ENCODE measurements around the gene PROSER3. TPM values are rescaled to one million over a fixed set of nuclear protein-coding genes. Genes with fewer than 3 reads are reported as not detected.

The PROSER3 gene
- polyA plus RNA-seq, 3 donors from 2014 or later = 1.2 to 7.8 (median 2.2) TPM

GRCh38 chr19:35745328-35746086 is 12.5 kb upstream of the PROSER3 start, which contains the start of the genes PSENEN and U2AF1L4:
Gene PSENEN (plus strand): TSS chr19:35745651. CDS start chr19:35745931, 280 bp downstream.
Gene U2AF1L4 (minus strand): TSS chr19:35745418. CDS start chr19:35745391, 27 bp downstream.
- DNase-seq = peak; percentile 97 to 99 (median 98)
- Mint-ChIP-seq H3K27ac (peak within 1 kb of the TSS; percentile 98 to 100 (median 99)), H3K27me3 (ENCODE audit: low read depth in 3 of 3) (peaks cover 11 to 13% (median 12%) of the 10 kb centered on the region in 3 donors), H3K9me3 (no peaks in the 10 kb centered on the region), H3K4me3 (peak within 1 kb of the TSS; percentile 96 to 99 (median 98)), H3K36me3 (peaks cover 0 to 5% (median 0%) of the 10 kb centered on the region in 3 donors), H3K4me1 (peaks cover 66 to 72% of the 10 kb centered on the region in 2 donors)

- peaks cover 9 to 10% (median 9%) of the 10 kb centered on the region in 3 donors for H3K27me3 Mint-ChIP-seq (ENCODE audit: low read depth in 3 of 3)
- peaks cover 0 to 5% (median 0%) of the 10 kb centered on the region in 3 donors for H3K36me3 Mint-ChIP-seq
- peaks cover 61 to 67% of the 10 kb centered on the region in 2 donors for H3K4me1 Mint-ChIP-seq
- DNase-seq = no peak
- peak overlapping the region; percentile 96 to 99 (median 98) for H3K4me3 Mint-ChIP-seq
- H3K9me3 Mint-ChIP-seq = no peaks in the 10 kb centered on the region
- peak overlapping the region; percentile 98 to 100 (median 99) for H3K27ac Mint-ChIP-seq
Observed at GRCh38 chr19:35746087-35746462, 11.9 kb upstream of the PROSER3 start.

GRCh38 chr19:35746531-35746930 is 11.4 kb upstream of the PROSER3 start:
- DNase-seq = no peak
- Mint-ChIP-seq H3K27me3 (ENCODE audit: low read depth in 3 of 3) (peaks cover 9 to 10% (median 9%) of the 10 kb centered on the region in 3 donors), H3K4me3 (peak overlapping the region; percentile 96 to 99 (median 98)), H3K36me3 (peaks cover 0 to 5% (median 0%) of the 10 kb centered on the region in 3 donors), H3K4me1 (peaks cover 61 to 66% of the 10 kb centered on the region in 2 donors), H3K9me3 (no peaks in the 10 kb centered on the region), H3K27ac (peak overlapping the region; percentile 81 to 100 (median 99))

GRCh38 chr19:35748106-35749020 is 9.6 kb upstream of the PROSER3 start, which contains the start of gene LIN37:
Gene LIN37 (plus strand): TSS chr19:35748576. CDS start chr19:35748725, 149 bp downstream.
- H3K4me1 Mint-ChIP-seq = peaks cover 47 to 54% of the 10 kb centered on the region in 2 donors
- peaks cover 0 to 5% (median 0%) of the 10 kb centered on the region in 3 donors for H3K36me3 Mint-ChIP-seq
- peak within 1 kb of the TSS; percentile 96 to 98 (median 96) for H3K4me3 Mint-ChIP-seq
- peaks cover 6 to 9% (median 7%) of the 10 kb centered on the region in 3 donors for H3K27me3 Mint-ChIP-seq (ENCODE audit: low read depth in 3 of 3)
- peak; percentile 99 for DNase-seq
- H3K9me3 Mint-ChIP-seq = no peaks in the 10 kb centered on the region
- H3K27ac Mint-ChIP-seq = peak within 1 kb of the TSS; percentile 83 to 95 (median 93)

GRCh38 chr19:35750167-35750566 is 7.8 kb upstream of the PROSER3 start:
- no peak for DNase-seq

GRCh38 chr19:35751839-35752745 is 5.9 kb upstream of the PROSER3 start:
- Mint-ChIP-seq H3K9me3 (no peaks in the 10 kb centered on the region), H3K27me3 (ENCODE audit: low read depth in 3 of 3) (peaks cover 0 to 6% (median 3%) of the 10 kb centered on the region in 3 donors), H3K27ac (no peak overlapping the region), H3K4me1 (peaks cover 29 to 33% of the 10 kb centered on the region in 2 donors), H3K36me3 (peaks cover 0 to 19% (median 3%) of the 10 kb centered on the region in 3 donors), H3K4me3 (no peak overlapping the region)
- no peak for DNase-seq

More at GRCh38 chr19:35750167-35750566, 7.8 kb upstream of the PROSER3 start:
- Mint-ChIP-seq H3K9me3 (no peaks in the 10 kb centered on the region), H3K4me3 (peak overlapping the region in 4 of 5 donors; percentile 18 to 59 (median 36)), H3K36me3 (peaks cover 0 to 15% (median 3%) of the 10 kb centered on the region in 3 donors), H3K27me3 (ENCODE audit: low read depth in 3 of 3) (peaks cover 2 to 6% (median 4%) of the 10 kb centered on the region in 3 donors), H3K27ac (peak overlapping the region in 2 of 6 donors; percentile 36 to 45), H3K4me1 (peaks cover 35 to 40% of the 10 kb centered on the region in 2 donors)

GRCh38 chr19:35752746-35753350 is 5.1 kb upstream of the PROSER3 start:
- Mint-ChIP-seq H3K4me3 (no peak overlapping the region), H3K36me3 (peaks cover 0 to 19% (median 3%) of the 10 kb centered on the region in 3 donors)

GRCh38 chr19:35753634-35754369 is 4.2 kb upstream of the PROSER3 start:
- Mint-ChIP-seq H3K4me1 (peaks cover 26 to 30% of the 10 kb centered on the region in 2 donors), H3K27me3 (ENCODE audit: low read depth in 3 of 3) (peaks cover 7 to 12% (median 9%) of the 10 kb centered on the region in 3 donors), H3K9me3 (no peaks in the 10 kb centered on the region), H3K4me3 (no peak overlapping the region), H3K36me3 (peaks cover 0 to 19% (median 3%) of the 10 kb centered on the region in 3 donors), H3K27ac (no peak overlapping the region)
- DNase-seq = no peak

More at GRCh38 chr19:35752746-35753350, 5.1 kb upstream of the PROSER3 start:
- Mint-ChIP-seq H3K27ac (no peak overlapping the region), H3K27me3 (ENCODE audit: low read depth in 3 of 3) (peaks cover 2 to 10% (median 7%) of the 10 kb centered on the region in 3 donors), H3K9me3 (no peaks in the 10 kb centered on the region), H3K4me1 (peaks cover 31 to 32% of the 10 kb centered on the region in 2 donors)
- DNase-seq = no peak

GRCh38 chr19:35754370-35755130 is 3.4 kb upstream of the PROSER3 start:
- DNase-seq = no peak
- peaks cover 26 to 30% of the 10 kb centered on the region in 2 donors for H3K4me1 Mint-ChIP-seq
- H3K27me3 Mint-ChIP-seq (ENCODE audit: low read depth in 3 of 3) = peaks cover 7 to 12% (median 9%) of the 10 kb centered on the region in 3 donors
- H3K27ac Mint-ChIP-seq = no peak overlapping the region
- H3K36me3 Mint-ChIP-seq = peaks cover 0 to 19% (median 3%) of the 10 kb centered on the region in 3 donors
- no peaks in the 10 kb centered on the region for H3K9me3 Mint-ChIP-seq
- H3K4me3 Mint-ChIP-seq = peak overlapping the region in 1 of 5 donors; percentile 33

GRCh38 chr19:35755131-35755549 is 2.8 kb upstream of the PROSER3 start:
- DNase-seq = no peak
- Mint-ChIP-seq H3K9me3 (no peaks in the 10 kb centered on the region), H3K4me3 (peak overlapping the region in 1 of 5 donors; percentile 33), H3K4me1 (peaks cover 26 to 32% of the 10 kb centered on the region in 2 donors), H3K27me3 (ENCODE audit: low read depth in 3 of 3) (peaks cover 7 to 12% (median 9%) of the 10 kb centered on the region in 3 donors), H3K36me3 (peaks cover 0 to 19% (median 3%) of the 10 kb centered on the region in 3 donors), H3K27ac (peak overlapping the region in 1 of 6 donors; percentile 26)

Measured in immature natural killer cell (primary cell).